ENCODE measurements around the gene CCDC177. TPM values are rescaled to one million over a fixed set of nuclear protein-coding genes. Genes with fewer than 3 reads are reported as not detected.

Gene CCDC177
- total RNA-seq, 1 donor from 2014 or later: 0.22 TPM

GRCh38 chr14:69586404-69586803 is 11.7 kb upstream of the CCDC177 start:
- no peaks in the 10 kb centered on the region for H3K4me1 Mint-ChIP-seq (ENCODE audit: low read depth)
- no peak for DNase-seq (ENCODE audit: low spot score, unreplicated experiment)
- H3K9me3 Mint-ChIP-seq (ENCODE audit: low read depth): no peaks in the 10 kb centered on the region
- no peak overlapping the region for H3K4me3 Mint-ChIP-seq (ENCODE audit: low read depth)
- H3K36me3 Mint-ChIP-seq (ENCODE audit: insufficient read depth): no peaks in the 10 kb centered on the region
- TF ChIP-seq CTCF (IDR thresholded peaks at IDR 0.05; ENCODE audit: unreplicated experiment): no peak
- no peak overlapping the region for H3K27ac Mint-ChIP-seq
- H3K27me3 Mint-ChIP-seq: no peaks in the 10 kb centered on the region

DNA sequence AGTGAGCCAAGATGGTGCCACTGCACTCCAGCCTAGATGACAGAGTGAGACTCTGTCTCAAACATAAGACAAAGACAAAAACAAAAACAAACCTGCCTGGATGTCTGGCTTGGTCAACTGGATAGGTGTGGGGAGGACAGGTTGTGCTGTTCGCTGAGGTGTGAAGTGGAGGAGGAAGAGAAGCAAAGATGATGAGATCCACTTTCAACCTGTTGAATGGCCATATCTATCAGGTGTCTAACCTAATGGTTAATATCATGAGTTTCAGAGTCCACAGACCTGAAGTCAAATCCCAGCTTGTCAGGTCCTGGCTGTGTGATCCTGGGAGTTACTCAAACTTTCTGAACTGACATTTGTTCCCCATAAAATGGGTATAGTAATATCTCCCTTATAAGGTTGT is 9.7 kb upstream of the CCDC177 start:
- Mint-ChIP-seq H3K4me3 (ENCODE audit: low read depth) (no peak overlapping the region), H3K4me1 (ENCODE audit: low read depth) (peaks cover 2% of the 10 kb centered on the region), H3K9me3 (ENCODE audit: low read depth) (no peaks in the 10 kb centered on the region), H3K36me3 (ENCODE audit: insufficient read depth) (no peaks in the 10 kb centered on the region), H3K27ac (no peak overlapping the region), H3K27me3 (no peaks in the 10 kb centered on the region)
- no peak for TF ChIP-seq CTCF (IDR thresholded peaks at IDR 0.05; ENCODE audit: unreplicated experiment)
- DNase-seq (ENCODE audit: low spot score, unreplicated experiment): no peak

GRCh38 chr14:69582829-69583228 is 8.2 kb upstream of the CCDC177 start:
- Mint-ChIP-seq H3K27ac (no peak overlapping the region), H3K36me3 (ENCODE audit: insufficient read depth) (no peaks in the 10 kb centered on the region), H3K9me3 (ENCODE audit: low read depth) (no peaks in the 10 kb centered on the region), H3K4me1 (ENCODE audit: low read depth) (peaks cover 2% of the 10 kb centered on the region), H3K4me3 (ENCODE audit: low read depth) (no peak overlapping the region), H3K27me3 (peaks cover 2% of the 10 kb centered on the region)
- TF ChIP-seq CTCF (IDR thresholded peaks at IDR 0.05; ENCODE audit: unreplicated experiment): no peak
- DNase-seq (ENCODE audit: low spot score, unreplicated experiment): no peak

DNA sequence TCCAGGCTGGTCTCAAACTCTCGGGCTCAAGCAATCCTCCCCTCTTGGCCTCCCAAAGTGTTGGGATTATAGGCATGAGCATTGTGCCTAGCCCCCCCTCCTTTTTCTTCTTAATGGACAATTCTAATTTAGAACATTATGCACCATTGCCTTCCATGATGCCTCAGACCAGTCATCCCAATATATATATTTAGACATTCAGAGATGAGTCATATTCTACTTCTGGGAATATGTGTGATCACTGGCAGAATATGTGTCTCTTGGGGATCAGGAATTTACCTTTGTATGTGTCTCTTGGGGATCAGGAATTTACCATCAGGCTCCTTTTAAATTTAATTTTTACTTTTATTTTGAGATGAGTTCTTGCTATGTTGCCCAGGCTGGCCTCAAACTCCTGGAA is 7.5 kb upstream of the CCDC177 start:
- H3K27me3 Mint-ChIP-seq: peaks cover 2% of the 10 kb centered on the region
- TF ChIP-seq CTCF (IDR thresholded peaks at IDR 0.05; ENCODE audit: unreplicated experiment): no peak
- no peak for DNase-seq (ENCODE audit: low spot score, unreplicated experiment)
- no peak overlapping the region for H3K27ac Mint-ChIP-seq
- H3K36me3 Mint-ChIP-seq (ENCODE audit: insufficient read depth): no peaks in the 10 kb centered on the region
- H3K9me3 Mint-ChIP-seq (ENCODE audit: low read depth): no peaks in the 10 kb centered on the region
- peaks cover 2% of the 10 kb centered on the region for H3K4me1 Mint-ChIP-seq (ENCODE audit: low read depth)
- H3K4me3 Mint-ChIP-seq (ENCODE audit: low read depth): no peak overlapping the region

- peaks cover 6% of the 10 kb centered on the region for H3K27me3 Mint-ChIP-seq
- H3K4me3 Mint-ChIP-seq (ENCODE audit: low read depth): no peak overlapping the region
Measured at GRCh38 chr14:69581316-69581935, 6.8 kb upstream of the CCDC177 start.

More at GRCh38 chr14:69581316-69581935, 6.8 kb upstream of the CCDC177 start:
- no peak overlapping the region for H3K27ac Mint-ChIP-seq
- H3K9me3 Mint-ChIP-seq (ENCODE audit: low read depth): no peaks in the 10 kb centered on the region
- TF ChIP-seq CTCF (IDR thresholded peaks at IDR 0.05; ENCODE audit: unreplicated experiment): no peak
- peaks cover 2% of the 10 kb centered on the region for H3K4me1 Mint-ChIP-seq (ENCODE audit: low read depth)
- no peaks in the 10 kb centered on the region for H3K36me3 Mint-ChIP-seq (ENCODE audit: insufficient read depth)
- no peak for DNase-seq (ENCODE audit: low spot score, unreplicated experiment)

All from progenitor cell of endocrine pancreas (in vitro differentiated cells).